ENCODE data around the gene KRT6C. TPM values are rescaled to one million over a fixed set of nuclear protein-coding genes. Genes with fewer than 3 reads are reported as not detected.

Gene KRT6C
- total and polyA plus RNA-seq, 2 experiments from 2014 or later: not detected

- no peak for TF ChIP-seq REST (IDR thresholded peaks at IDR 0.05; ENCODE audit: unreplicated experiment)
Observed at GRCh38 chr12:52477651-52478050, 4.0 kb upstream of the KRT6C start (continued).

- Histone ChIP-seq H3K27ac (ENCODE audit: low read depth) (no peak overlapping the region), H3K9me2 (ENCODE audit: insufficient read depth) (peaks cover 6% of the 10 kb centered on the region; the same call in 1 of the 2 replicates), H3F3A (replicated peaks; ENCODE audit: low read depth) (no peaks in the 10 kb centered on the region), H3K4me3 (no peak overlapping the region), H3K4me2 (no peak overlapping the region), H2AFZ (no peak overlapping the region), H3K27me3 (ENCODE audit: insufficient read depth) (no peaks in the 10 kb centered on the region), H3K4me1 (ENCODE audit: insufficient read depth) (no peaks in the 10 kb centered on the region), H3K36me3 (ENCODE audit: insufficient read depth) (no peaks in the 10 kb centered on the region), H4K20me1 (replicated peaks; ENCODE audit: insufficient read depth) (no peaks in the 10 kb centered on the region), H3K79me2 (replicated peaks; ENCODE audit: insufficient read depth) (no peaks in the 10 kb centered on the region)
- no peaks in the 10 kb centered on the region for H3K36me3 Mint-ChIP-seq (ENCODE audit: low read depth)
- H3K27me3 Mint-ChIP-seq (ENCODE audit: insufficient read depth, low read depth, poor library complexity): peaks cover 1% of the 10 kb centered on the region
- H3K4me1 Mint-ChIP-seq: no peaks in the 10 kb centered on the region
- no peak for TF ChIP-seq ETS1 (IDR thresholded peaks at IDR 0.05)
- no peak for TF ChIP-seq STAT1 (IDR thresholded peaks at IDR 0.05; ENCODE audit: unreplicated experiment)
- no peak for TF ChIP-seq CREB1 (CRISPR knock-in tag; IDR thresholded peaks at IDR 0.05; ENCODE audit: low read depth)
- TF ChIP-seq POLR2AphosphoS5 (IDR thresholded peaks at IDR 0.05; ENCODE audit: low read depth): no peak
- TF ChIP-seq CTCF (conservative IDR thresholded peaks at IDR 0.05; ENCODE audit: low read depth in 2 of 2): no peak
- H3K27ac Mint-ChIP-seq: no peak overlapping the region
- ATAC-seq: no peak
- peaks cover 26% of the 10 kb centered on the region for H3K9me3 Mint-ChIP-seq
- no peak for DNase-seq (ENCODE audit: low spot score)
- H3K4me3 Mint-ChIP-seq: no peak overlapping the region
Observed at GRCh38 chr12:52474212-52474611, 607 bp upstream of the KRT6C start.

GRCh38 chr12:52469853-52470252 lies 3.8 kb downstream of the KRT6C start:
- Histone ChIP-seq H3K27me3 (ENCODE audit: insufficient read depth) (no peaks in the 10 kb centered on the region), H2AFZ (no peak overlapping the region), H3K4me1 (ENCODE audit: insufficient read depth) (no peaks in the 10 kb centered on the region), H3K27ac (ENCODE audit: low read depth) (no peak overlapping the region), H3K9me2 (ENCODE audit: insufficient read depth) (no peaks in the 10 kb centered on the region), H3K79me2 (replicated peaks; ENCODE audit: insufficient read depth) (no peaks in the 10 kb centered on the region), H3K4me3 (no peak overlapping the region), H3F3A (replicated peaks; ENCODE audit: low read depth) (no peaks in the 10 kb centered on the region), H4K20me1 (replicated peaks; ENCODE audit: insufficient read depth) (no peaks in the 10 kb centered on the region), H3K4me2 (no peak overlapping the region), H3K36me3 (ENCODE audit: insufficient read depth) (no peaks in the 10 kb centered on the region)
- H3K27me3 Mint-ChIP-seq (ENCODE audit: insufficient read depth, low read depth, poor library complexity): no peaks in the 10 kb centered on the region
- H3K4me3 Mint-ChIP-seq: no peak overlapping the region
- TF ChIP-seq CREB1 (CRISPR knock-in tag; IDR thresholded peaks at IDR 0.05; ENCODE audit: low read depth): no peak
- no peak for TF ChIP-seq ZNF331 (CRISPR knock-in tag; IDR thresholded peaks at IDR 0.05; ENCODE audit: low read depth)
- TF ChIP-seq NANOG (IDR thresholded peaks at IDR 0.05; ENCODE audit: borderline replicate concordance): no peak
- no peak for TF ChIP-seq JUNB (IDR thresholded peaks at IDR 0.05; ENCODE audit: unreplicated experiment)
- TF ChIP-seq CTCF (conservative IDR thresholded peaks at IDR 0.05; ENCODE audit: low read depth in 2 of 2): no peak
- no peak for TF ChIP-seq ZNF114 (CRISPR knock-in tag; IDR thresholded peaks at IDR 0.05)
- peaks cover 16% of the 10 kb centered on the region; the same call in 2 of the 3 replicates for H3K9me3 Mint-ChIP-seq
- no peak for DNase-seq (ENCODE audit: low spot score)
- ATAC-seq: no peak
- no peak overlapping the region for H3K27ac Mint-ChIP-seq
- no peaks in the 10 kb centered on the region; the same call in 2 of the 3 replicates for H3K4me1 Mint-ChIP-seq
- H3K36me3 Mint-ChIP-seq (ENCODE audit: low read depth): no peaks in the 10 kb centered on the region; the same call in 2 of the 3 replicates

All from GM23338 (cell line).